Measurements from ENCODE around the gene PGF. TPM values are rescaled to one million over a fixed set of nuclear protein-coding genes. Genes with fewer than 3 reads are reported as not detected.

The PGF gene
- total and polyA plus RNA-seq, 2 of the 13 experiments (the other 11 are each of a cell fraction or from before 2014, with no cell fraction given): 10.7 to 27.5 TPM

DNA sequence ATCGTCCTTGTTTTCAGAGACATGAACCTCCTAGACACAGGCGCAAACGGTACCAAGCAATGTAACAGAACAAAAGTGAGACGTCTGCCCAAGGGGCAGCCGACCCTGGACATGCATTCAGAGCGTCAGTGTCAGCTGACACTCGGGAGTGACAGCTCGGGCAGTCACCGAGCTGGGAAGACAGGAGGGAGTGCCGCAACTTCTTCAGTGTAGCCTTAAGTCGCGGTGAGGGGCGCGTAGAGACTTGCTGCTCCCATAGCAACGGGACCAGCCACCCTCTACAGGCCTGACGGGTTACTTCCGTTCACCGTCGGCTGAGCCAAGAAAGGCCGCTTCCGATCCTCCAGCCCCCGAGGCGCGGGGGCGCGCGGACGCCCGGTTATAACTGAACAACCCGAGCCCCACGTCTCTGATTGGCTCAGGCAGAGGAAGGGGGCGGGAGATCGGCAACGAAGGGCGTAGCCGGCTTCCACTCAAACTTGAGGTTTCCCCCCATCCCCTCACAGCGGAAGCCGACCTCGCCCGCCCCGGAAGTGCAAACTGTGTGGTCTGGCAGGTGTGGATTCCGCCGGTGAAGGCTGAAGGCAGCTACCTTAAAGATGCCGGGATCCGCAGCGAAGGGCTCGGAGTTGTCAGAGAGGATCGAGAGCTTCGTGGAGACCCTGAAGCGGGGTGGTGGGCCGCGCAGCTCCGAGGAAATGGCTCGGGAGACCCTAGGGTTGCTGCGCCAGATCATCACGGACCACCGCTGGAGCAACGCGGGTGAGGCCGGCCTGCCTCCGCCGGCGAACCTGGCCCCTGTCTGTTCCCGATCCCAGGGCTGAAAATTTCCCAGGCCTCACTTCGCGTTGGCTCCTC is 47.2 kb upstream of the PGF start, which contains the start of gene EIF2B2 (continued):
- TF ChIP-seq, protein P1, sequence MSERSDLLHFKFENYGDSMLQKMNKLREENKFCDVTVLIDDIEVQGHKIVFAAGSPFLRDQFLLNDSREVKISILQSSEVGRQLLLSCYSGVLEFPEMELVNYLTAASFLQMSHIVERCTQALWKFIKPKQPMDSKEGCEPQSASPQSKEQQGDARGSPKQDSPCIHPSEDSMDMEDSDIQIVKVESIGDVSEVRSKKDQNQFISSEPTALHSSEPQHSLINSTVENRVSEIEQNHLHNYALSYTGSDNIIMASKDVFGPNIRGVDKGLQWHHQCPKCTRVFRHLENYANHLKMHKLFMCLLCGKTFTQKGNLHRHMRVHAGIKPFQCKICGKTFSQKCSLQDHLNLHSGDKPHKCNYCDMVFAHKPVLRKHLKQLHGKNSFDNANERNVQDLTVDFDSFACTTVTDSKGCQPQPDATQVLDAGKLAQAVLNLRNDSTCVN (CRISPR knock-in tag; IDR thresholded peaks at IDR 0.05; ENCODE audit: borderline replicate concordance): 0 out of 2 replicates have a peak, but pooled peaks have one; percentile 53
- no peak for TF ChIP-seq ZNF569 (CRISPR knock-in tag; IDR thresholded peaks at IDR 0.05; ENCODE audit: borderline replicate concordance)
- peak; percentile 26; the same call in 1 of the 2 replicates for TF ChIP-seq NCOA2 (CRISPR knock-in tag; IDR thresholded peaks at IDR 0.05)
- no peak for TF ChIP-seq ZNF878 (CRISPR knock-in tag; IDR thresholded peaks at IDR 0.05)
- no peak for TF ChIP-seq ZFP36L1 (CRISPR knock-in tag; IDR thresholded peaks at IDR 0.05)
- no peak for TF ChIP-seq DNMT1 (CRISPR knock-in tag; IDR thresholded peaks at IDR 0.05)
- TF ChIP-seq EEA1 (CRISPR knock-in tag; IDR thresholded peaks at IDR 0.05; ENCODE audit: borderline replicate concordance): 0 out of 2 replicates have a peak, but pooled peaks have one; percentile 66
- TF ChIP-seq ZBTB42 (CRISPR knock-in tag; IDR thresholded peaks at IDR 0.05): no peak
- TF ChIP-seq TAF15 (IDR thresholded peaks at IDR 0.05; ENCODE audit: low read depth, low read length, poor library complexity, severe bottlenecking): peak; percentile 54
- peak; percentile 80; the same call in 1 of the 2 replicates for TF ChIP-seq SMYD3 (CRISPR knock-in tag; IDR thresholded peaks at IDR 0.05)
- TF ChIP-seq, protein P2, sequence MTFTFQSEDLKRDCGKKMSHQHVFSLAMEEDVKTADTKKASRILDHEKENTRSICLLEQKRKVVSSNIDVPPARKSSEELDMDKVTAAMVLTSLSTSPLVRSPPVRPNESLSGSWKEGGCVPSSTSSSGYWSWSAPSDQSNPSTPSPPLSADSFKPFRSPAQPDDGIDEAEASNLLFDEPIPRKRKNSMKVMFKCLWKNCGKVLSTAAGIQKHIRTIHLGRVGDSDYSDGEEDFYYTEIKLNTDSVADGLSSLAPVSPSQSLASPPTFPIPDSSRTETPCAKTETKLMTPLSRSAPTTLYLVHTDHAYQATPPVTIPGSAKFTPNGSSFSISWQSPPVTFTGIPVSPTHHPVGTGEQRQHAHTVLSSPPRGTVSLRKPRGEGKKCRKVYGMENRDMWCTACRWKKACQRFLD (CRISPR knock-in tag; IDR thresholded peaks at IDR 0.05; ENCODE audit: borderline replicate concordance): no peak; the same call in 1 of the 2 replicates
- peak; percentile 55; the same call in 1 of the 2 replicates for TF ChIP-seq POGZ (CRISPR knock-in tag; IDR thresholded peaks at IDR 0.05)
- 0 out of 2 replicates have a peak, but pooled peaks have one; percentile 29 for TF ChIP-seq GFI1 (CRISPR knock-in tag; IDR thresholded peaks at IDR 0.05; ENCODE audit: borderline replicate concordance)
- TF ChIP-seq PHF8 (CRISPR knock-in tag; IDR thresholded peaks at IDR 0.05): peak; percentile 87
- TF ChIP-seq RBM39 (IDR thresholded peaks at IDR 0.05; ENCODE audit: low read depth, low read length, poor library complexity, severe bottlenecking): peak; percentile 94
- TF ChIP-seq, protein P3, sequence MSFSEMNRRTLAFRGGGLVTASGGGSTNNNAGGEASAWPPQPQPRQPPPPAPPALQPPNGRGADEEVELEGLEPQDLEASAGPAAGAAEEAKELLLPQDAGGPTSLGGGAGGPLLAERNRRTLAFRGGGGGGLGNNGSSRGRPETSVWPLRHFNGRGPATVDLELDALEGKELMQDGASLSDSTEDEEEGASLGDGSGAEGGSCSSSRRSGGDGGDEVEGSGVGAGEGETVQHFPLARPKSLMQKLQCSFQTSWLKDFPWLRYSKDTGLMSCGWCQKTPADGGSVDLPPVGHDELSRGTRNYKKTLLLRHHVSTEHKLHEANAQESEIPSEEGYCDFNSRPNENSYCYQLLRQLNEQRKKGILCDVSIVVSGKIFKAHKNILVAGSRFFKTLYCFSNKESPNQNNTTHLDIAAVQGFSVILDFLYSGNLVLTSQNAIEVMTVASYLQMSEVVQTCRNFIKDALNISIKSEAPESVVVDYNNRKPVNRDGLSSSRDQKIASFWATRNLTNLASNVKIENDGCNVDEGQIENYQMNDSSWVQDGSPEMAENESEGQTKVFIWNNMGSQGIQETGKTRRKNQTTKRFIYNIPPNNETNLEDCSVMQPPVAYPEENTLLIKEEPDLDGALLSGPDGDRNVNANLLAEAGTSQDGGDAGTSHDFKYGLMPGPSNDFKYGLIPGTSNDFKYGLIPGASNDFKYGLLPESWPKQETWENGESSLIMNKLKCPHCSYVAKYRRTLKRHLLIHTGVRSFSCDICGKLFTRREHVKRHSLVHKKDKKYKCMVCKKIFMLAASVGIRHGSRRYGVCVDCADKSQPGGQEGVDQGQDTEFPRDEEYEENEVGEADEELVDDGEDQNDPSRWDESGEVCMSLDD (CRISPR knock-in tag; IDR thresholded peaks at IDR 0.05; ENCODE audit: borderline replicate concordance): peak; percentile 29; the same call in 1 of the 2 replicates
- TF ChIP-seq, protein P4, sequence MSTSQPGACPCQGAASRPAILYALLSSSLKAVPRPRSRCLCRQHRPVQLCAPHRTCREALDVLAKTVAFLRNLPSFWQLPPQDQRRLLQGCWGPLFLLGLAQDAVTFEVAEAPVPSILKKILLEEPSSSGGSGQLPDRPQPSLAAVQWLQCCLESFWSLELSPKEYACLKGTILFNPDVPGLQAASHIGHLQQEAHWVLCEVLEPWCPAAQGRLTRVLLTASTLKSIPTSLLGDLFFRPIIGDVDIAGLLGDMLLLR (CRISPR knock-in tag; IDR thresholded peaks at IDR 0.05): 0 out of 2 replicates have a peak, but pooled peaks have one; percentile 24
- no peak; the same call in 1 of the 2 replicates for TF ChIP-seq ZSCAN31 (CRISPR knock-in tag; IDR thresholded peaks at IDR 0.05; ENCODE audit: low read depth)
- 0 out of 2 replicates have a peak, but pooled peaks have one; percentile 26 for TF ChIP-seq ZNF326 (CRISPR knock-in tag; IDR thresholded peaks at IDR 0.05; ENCODE audit: borderline replicate concordance)
- peak; percentile 90 for TF ChIP-seq THAP11 (CRISPR knock-in tag; IDR thresholded peaks at IDR 0.05)
- TF ChIP-seq CREM (IDR thresholded peaks at IDR 0.05): peak; percentile 56; the same call in 1 of the 2 replicates
- TF ChIP-seq CREM (CRISPR knock-in tag; IDR thresholded peaks at IDR 0.05): no peak
